Activated naive CD4-positive, alpha-beta T cell treated with anti-CD3 and anti-CD28 coated beads for 36 hours (primary cell): ENCODE measurements around the gene F8. TPM values are rescaled to one million over a fixed set of nuclear protein-coding genes. Genes with fewer than 3 reads are reported as not detected.
"Not testable (repeated sequence)": the region's sequence is repeated elsewhere in the genome, so short reads cannot be mapped to it uniquely, and the experiment has no call there.

ENCODE experiments used
- CTCF ChIA-PET: fragments of 350-600 bp; sonication (Branson Sonifier 250); formaldehyde crosslinking; loops from one replicate; lab custom pipeline; 2021; ENCODE audit warnings: antibody characterized with exemption; lab: Charles Lee
- DNase-seq: peaks from one replicate; pipeline ENCODE4 v3.0.0-alpha.2; 2020
- H3K27ac Mint-ChIP-seq: one replicate; pipeline ENCODE4 v1.8.0; 2021; ENCODE audit warnings: mild to moderate bottlenecking, mixed read lengths
- H3K27me3 Mint-ChIP-seq: one replicate; pipeline ENCODE4 v1.8.0; 2021; ENCODE audit warnings: low read depth, mixed read lengths
- H3K36me3 Mint-ChIP-seq: one replicate; pipeline ENCODE4 v1.8.0; 2021; ENCODE audit warnings: low read depth, mixed read lengths
- H3K4me1 Mint-ChIP-seq: one replicate; pipeline ENCODE4 v1.8.0; 2021; ENCODE audit warnings: low read depth, mixed read lengths
- H3K4me3 Mint-ChIP-seq: one replicate; pipeline ENCODE4 v1.8.0; 2021; ENCODE audit warnings: mild to moderate bottlenecking, moderate library complexity, mixed read lengths
- H3K9me3 Mint-ChIP-seq: one replicate; pipeline ENCODE4 v1.8.0; 2021; ENCODE audit warnings: mixed read lengths
- intact Hi-C: fragments of 100-400 bp; cut with micrococcal nuclease; formaldehyde crosslinking; loops from one replicate; pipeline ENCODE4 v1.15.1; 2023
- total RNA-seq, 2 experiments: library from RNA; stranded (reverse); gene quantifications; one replicate each; pipeline ENCODE4 v1.2.3, GENCODE V29; 2021

The F8 gene
- total RNA-seq, 2 experiments from 2014 or later = 4.1 to 4.6 TPM

- no peak overlapping the region for H3K27ac Mint-ChIP-seq
- H3K36me3 Mint-ChIP-seq = no peaks in the 10 kb centered on the region
- H3K9me3 Mint-ChIP-seq = no peaks in the 10 kb centered on the region
- CTCF ChIA-PET = no interaction called here
- intact Hi-C loops = no loop called here
- no peak for DNase-seq
- no peak overlapping the region for H3K4me3 Mint-ChIP-seq
- H3K4me1 Mint-ChIP-seq = no peaks in the 10 kb centered on the region
- H3K27me3 Mint-ChIP-seq = no peaks in the 10 kb centered on the region
Measured at GRCh38 chrX:154836163-154836562, 186.4 kb downstream of the F8 start.

DNA sequence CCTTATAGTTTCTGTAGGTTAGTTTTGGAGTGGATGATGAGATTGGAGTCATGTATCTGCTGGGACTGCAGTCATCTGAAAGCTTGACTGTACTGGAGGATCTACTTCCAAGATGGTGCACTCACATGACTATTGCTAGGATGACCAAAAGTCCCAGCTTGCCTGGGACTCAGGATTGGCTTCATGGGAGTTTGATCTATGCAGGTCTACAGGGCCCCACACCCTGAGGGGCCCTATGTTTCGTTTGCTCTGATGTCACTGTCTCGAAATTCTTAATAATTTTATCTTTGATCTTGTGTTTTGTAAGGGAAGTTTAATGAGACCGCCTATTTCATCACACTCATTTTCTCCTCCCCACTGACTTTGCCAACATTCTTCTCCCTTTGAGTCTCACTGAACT lies 188.0 kb downstream of the F8 start, which contains the start of gene SMIM9:
Gene SMIM9, minus strand, starts transcription at position 101 of the 400 bp plus-strand sequence. CDS start 3,806 bp downstream, outside the sequence.
- Mint-ChIP-seq H3K36me3 (no peaks in the 10 kb centered on the region), H3K27ac (no peak within 1 kb of the TSS), H3K9me3 (no peaks in the 10 kb centered on the region), H3K4me3 (no peak within 1 kb of the TSS), H3K4me1 (no peaks in the 10 kb centered on the region), H3K27me3 (no peaks in the 10 kb centered on the region)
- CTCF ChIA-PET = interaction anchor here (0.6 to 0.7 kb wide), 3 partner anchors 53 to 334 kb away, joined by 3 to 4 read pairs (median 4); no protein-coding TSS in a partner anchor
- intact Hi-C loops = no loop called here
- no peak for DNase-seq

GRCh38 chrX:154833746-154834274 lies 188.7 kb downstream of the F8 start:
- Mint-ChIP-seq H3K9me3 (no peaks in the 10 kb centered on the region), H3K27me3 (no peaks in the 10 kb centered on the region), H3K27ac (no peak overlapping the region), H3K4me1 (peaks cover 4% of the 10 kb centered on the region), H3K36me3 (no peaks in the 10 kb centered on the region), H3K4me3 (no peak overlapping the region)
- CTCF ChIA-PET = interaction anchor here (0.7 kb wide), 1 partner anchor 86 kb away, joined by 4 read pairs; no protein-coding TSS in a partner anchor
- DNase-seq = no peak
- intact Hi-C loops = no loop called here

GRCh38 chrX:154829926-154830442 lies 192.5 kb downstream of the F8 start:
- Mint-ChIP-seq H3K27me3 (no peaks in the 10 kb centered on the region), H3K27ac (no peak overlapping the region), H3K4me3 (no peak overlapping the region), H3K9me3 (no peaks in the 10 kb centered on the region), H3K36me3 (no peaks in the 10 kb centered on the region), H3K4me1 (peaks cover 14% of the 10 kb centered on the region)
- DNase-seq = no peak
- CTCF ChIA-PET = no interaction called here
- intact Hi-C loops = no loop called here

DNA sequence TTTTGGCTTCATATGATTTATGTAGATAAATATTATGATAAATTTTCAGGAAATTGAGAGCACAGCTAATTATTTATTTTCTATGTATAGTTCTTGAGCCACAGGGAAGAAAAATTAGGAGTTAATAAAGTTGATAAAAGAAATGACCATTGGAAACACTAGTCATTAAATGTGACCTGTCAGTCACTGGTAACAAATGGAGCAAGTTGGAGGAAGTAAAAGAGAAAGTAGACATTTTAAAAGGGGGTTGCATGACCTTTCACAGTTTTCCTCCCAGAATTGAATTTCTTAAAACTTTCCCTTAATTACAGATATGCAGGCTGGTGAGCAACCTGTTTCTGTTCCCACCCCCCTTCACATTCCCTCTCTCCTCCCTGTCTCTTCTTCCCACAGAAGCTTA lies 193.4 kb downstream of the F8 start:
- no peak overlapping the region for H3K27ac Mint-ChIP-seq
- no peaks in the 10 kb centered on the region for H3K36me3 Mint-ChIP-seq
- DNase-seq = no peak
- H3K4me3 Mint-ChIP-seq = no peak overlapping the region
- CTCF ChIA-PET = no interaction called here
- no peaks in the 10 kb centered on the region for H3K9me3 Mint-ChIP-seq
- peaks cover 14% of the 10 kb centered on the region for H3K4me1 Mint-ChIP-seq
- intact Hi-C loops = no loop called here
- no peaks in the 10 kb centered on the region for H3K27me3 Mint-ChIP-seq

GRCh38 chrX:154828016-154828408 lies 194.5 kb downstream of the F8 start:
- no peak for DNase-seq
- CTCF ChIA-PET = no interaction called here
- Mint-ChIP-seq H3K36me3 (no peaks in the 10 kb centered on the region), H3K27me3 (no peaks in the 10 kb centered on the region), H3K9me3 (no peaks in the 10 kb centered on the region), H3K4me1 (peaks cover 14% of the 10 kb centered on the region), H3K27ac (no peak overlapping the region), H3K4me3 (no peak overlapping the region)
- intact Hi-C loops = no loop called here

DNA sequence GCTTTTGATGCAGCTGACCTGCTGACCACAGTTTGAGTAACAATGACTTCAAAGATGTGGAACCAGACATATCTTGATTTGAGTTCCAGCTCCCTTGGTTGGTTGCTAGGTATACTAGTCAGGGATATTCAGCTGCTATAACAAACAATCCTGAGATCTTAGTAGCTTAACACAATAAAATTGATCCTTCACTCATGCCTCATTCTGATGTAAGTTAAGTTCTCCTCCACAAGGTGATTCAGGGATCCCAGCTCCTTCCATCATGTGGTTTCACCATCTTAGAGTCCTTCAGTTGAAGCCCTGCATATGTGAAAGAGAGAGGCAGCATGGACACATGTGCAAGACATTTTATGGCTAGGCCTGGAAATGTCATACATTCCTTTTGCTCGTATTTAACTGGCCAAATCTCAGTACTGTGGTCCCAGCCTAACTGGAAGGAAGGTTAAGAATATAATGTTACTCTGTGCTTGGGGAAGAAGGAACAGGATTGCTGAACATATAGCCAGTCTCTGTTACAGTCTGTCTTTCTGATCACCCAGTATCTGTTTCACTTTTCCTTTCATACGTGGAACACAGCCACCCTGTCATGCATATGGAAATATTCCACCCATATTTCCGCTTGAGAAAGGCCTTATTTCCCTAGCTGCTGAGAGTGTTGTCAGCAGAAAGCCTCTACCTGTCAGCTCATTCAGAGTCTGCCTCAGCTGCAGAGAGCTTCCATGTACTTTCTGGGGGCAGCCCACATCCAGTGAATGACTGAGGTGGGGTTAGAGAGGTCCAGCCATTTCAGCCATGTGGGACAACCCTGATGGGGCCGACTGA lies 195.1 kb downstream of the F8 start:
- H3K36me3 Mint-ChIP-seq = no peaks in the 10 kb centered on the region
- DNase-seq = peak; percentile 7
- intact Hi-C loops = no loop called here
- H3K4me1 Mint-ChIP-seq = peaks cover 14% of the 10 kb centered on the region
- no peak overlapping the region for H3K4me3 Mint-ChIP-seq
- H3K27ac Mint-ChIP-seq = peak overlapping the region; percentile 10
- no peaks in the 10 kb centered on the region for H3K9me3 Mint-ChIP-seq
- H3K27me3 Mint-ChIP-seq = no peaks in the 10 kb centered on the region
- CTCF ChIA-PET = interaction anchor here (0.6 kb wide), 1 partner anchor 31 kb away, joined by 6 read pairs; no protein-coding TSS in a partner anchor

- CTCF ChIA-PET, H3K27me3 Mint-ChIP-seq, H3K4me3 Mint-ChIP-seq, DNase-seq, intact Hi-C loops, H3K36me3 Mint-ChIP-seq, H3K9me3 Mint-ChIP-seq, H3K27ac Mint-ChIP-seq: not testable (repeated sequence)
- H3K4me1 Mint-ChIP-seq = peaks cover 14% of the 10 kb centered on the region
Measured at GRCh38 chrX:154825586-154825985, 196.9 kb downstream of the F8 start.

GRCh38 chrX:154824638-154825037 lies 197.9 kb downstream of the F8 start:
- CTCF ChIA-PET = no interaction called here
- no peaks in the 10 kb centered on the region for H3K9me3 Mint-ChIP-seq
- intact Hi-C loops = no loop called here

DNA sequence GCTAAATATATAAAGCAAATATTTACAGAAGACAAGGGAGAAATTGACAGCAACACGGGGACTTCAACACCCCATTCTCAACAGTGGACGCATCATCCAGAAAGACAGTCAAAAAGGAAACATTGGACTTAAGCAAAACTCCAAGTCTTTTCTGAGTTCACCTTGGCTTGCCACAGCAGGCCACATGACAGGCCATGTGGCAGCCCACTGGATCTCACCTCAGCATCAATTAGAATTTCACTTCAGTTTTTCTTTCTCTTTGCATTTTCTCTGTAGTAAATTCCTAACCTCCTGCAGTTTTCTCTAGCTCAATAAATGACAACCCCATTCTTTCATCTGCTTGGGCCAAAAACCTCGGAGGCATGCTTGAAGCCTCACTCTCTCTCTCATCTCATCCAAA lies 200.5 kb downstream of the F8 start:
- H3K27ac Mint-ChIP-seq = no peak overlapping the region
- no peaks in the 10 kb centered on the region for H3K4me1 Mint-ChIP-seq
- no peaks in the 10 kb centered on the region for H3K36me3 Mint-ChIP-seq
- DNase-seq = no peak
- CTCF ChIA-PET = interaction anchor here (0.8 kb wide), 1 partner anchor 47 kb away, joined by 3 read pairs; no protein-coding TSS in a partner anchor
- intact Hi-C loops = no loop called here
- H3K4me3 Mint-ChIP-seq = no peak overlapping the region
- H3K27me3 Mint-ChIP-seq = no peaks in the 10 kb centered on the region
- H3K9me3 Mint-ChIP-seq = no peaks in the 10 kb centered on the region

More at GRCh38 chrX:154824638-154825037, 197.9 kb downstream of the F8 start:
- Mint-ChIP-seq H3K36me3 (no peaks in the 10 kb centered on the region), H3K4me1 (peaks cover 14% of the 10 kb centered on the region), H3K27me3 (no peaks in the 10 kb centered on the region), H3K27ac (no peak overlapping the region), H3K4me3 (no peak overlapping the region)
- no peak for DNase-seq

DNA sequence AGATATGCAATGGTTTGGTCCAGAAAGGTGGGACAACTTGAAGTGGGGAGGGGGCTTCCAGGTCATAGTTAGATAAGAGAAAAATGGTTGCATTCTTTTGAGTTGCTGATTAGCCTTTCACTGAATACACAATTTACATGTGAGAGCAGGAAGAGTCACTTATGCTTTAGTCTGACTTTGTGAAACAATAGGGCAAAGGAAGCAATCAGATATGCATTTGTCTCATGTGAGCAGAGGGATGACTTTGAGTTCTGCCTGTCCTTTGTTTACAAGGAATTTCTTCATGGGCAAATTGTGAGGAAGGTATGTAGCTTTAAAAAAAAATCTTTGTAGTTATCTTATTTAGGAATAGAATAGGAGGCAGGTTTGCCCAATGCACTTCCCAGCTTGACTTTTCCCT lies 201.0 kb downstream of the F8 start:
- no peaks in the 10 kb centered on the region for H3K9me3 Mint-ChIP-seq
- CTCF ChIA-PET = interaction anchor here (0.8 kb wide), 1 partner anchor 47 kb away, joined by 3 read pairs; no protein-coding TSS in a partner anchor
- H3K4me1 Mint-ChIP-seq = no peaks in the 10 kb centered on the region
- H3K27ac Mint-ChIP-seq = no peak overlapping the region
- intact Hi-C loops = no loop called here
- H3K4me3 Mint-ChIP-seq = no peak overlapping the region
- no peaks in the 10 kb centered on the region for H3K27me3 Mint-ChIP-seq
- no peaks in the 10 kb centered on the region for H3K36me3 Mint-ChIP-seq
- DNase-seq = no peak

DNA sequence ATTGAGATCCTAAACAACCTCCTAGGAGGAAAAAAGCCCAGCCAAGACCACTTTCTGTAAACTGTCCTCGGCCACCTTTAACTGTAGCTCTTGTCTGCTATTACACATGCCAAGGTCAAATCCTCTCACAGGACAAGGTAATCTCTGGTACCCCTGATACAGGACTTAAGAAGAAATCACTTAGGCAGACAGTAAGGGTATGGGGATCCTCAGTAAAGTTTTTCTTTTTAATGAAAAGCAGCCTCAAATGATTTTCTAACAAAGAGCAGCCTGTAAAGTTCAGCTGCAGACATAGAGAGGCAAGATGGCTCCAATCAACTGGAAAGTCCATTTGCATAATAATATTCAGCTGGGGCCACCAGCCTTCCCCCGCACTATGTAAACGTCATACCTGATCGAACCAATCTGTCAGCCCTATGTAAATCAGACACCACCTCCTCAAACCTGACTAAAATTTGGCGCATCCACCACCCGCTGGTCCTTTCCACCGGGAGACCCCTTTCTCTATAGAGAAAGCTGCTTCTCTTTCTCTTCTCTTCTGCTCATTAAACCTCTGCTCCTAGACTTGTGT lies 202.7 kb downstream of the F8 start:
- H3K27ac Mint-ChIP-seq = no peak overlapping the region
- DNase-seq = no peak
- CTCF ChIA-PET = no interaction called here
- no peaks in the 10 kb centered on the region for H3K27me3 Mint-ChIP-seq
- no peaks in the 10 kb centered on the region for H3K9me3 Mint-ChIP-seq
- no peaks in the 10 kb centered on the region for H3K4me1 Mint-ChIP-seq
- intact Hi-C loops = no loop called here
- H3K36me3 Mint-ChIP-seq = no peaks in the 10 kb centered on the region
- no peak overlapping the region for H3K4me3 Mint-ChIP-seq
